Gastrocnemius medialis (tissue), 4 donors: ENCODE measurements around the gene RCN2. TPM values are rescaled to one million over a fixed set of nuclear protein-coding genes. Genes with fewer than 3 reads are reported as not detected.
A peak's percentile ranks its signal among the peaks of the same experiment; 100 is the strongest.

Experiments used
- ATAC-seq, 2 donors: fragments of 150-250 bp; one replicate each; pipeline ENCODE4 v1.9.1; 2016
- DNase-seq, 2 donors: peaks; one replicate each; pipeline ENCODE4 v3.0.0-alpha.2; 2019
- H3K27ac ChIP-seq, 4 donors: fragments of 200-600 bp; sonication (generic); 1 replicate in 1 of 4; 2 replicates in 3 of 4; pipeline ENCODE4 v1.5.1; 2016 to 2018; ENCODE audit warnings: mild to moderate bottlenecking in 2 of 4, moderate library complexity in 1 of 4
- H3K27me3 ChIP-seq, 3 donors: fragments of 200-600 bp; sonication (generic) in 2 of 3; 1 replicate in 1 of 3; 2 replicates in 2 of 3; pipeline versions ENCODE4 v1.5.1 to v1.6.0; 2016 to 2019; ENCODE audit warnings: mild to moderate bottlenecking in 1 of 3, moderate library complexity in 1 of 3
- H3K36me3 ChIP-seq, 2 donors: fragments of 200-600 bp; sonication (generic) in 1 of 2; one replicate each; pipeline ENCODE4 v1.5.1; 2017 to 2018
- H3K4me1 ChIP-seq, 2 donors: fragments of 200-600 bp; sonication (generic) in 1 of 2; one replicate each; pipeline ENCODE4 v1.5.1; 2016 to 2017; ENCODE audit warnings: mild to moderate bottlenecking in 2 of 2
- H3K4me3 ChIP-seq, 4 donors: fragments of 200-600 bp; sonication (generic) in 3 of 4; 1 replicate in 1 of 4; 2 replicates in 3 of 4; pipeline ENCODE4 v1.5.1; 2016 to 2019; ENCODE audit warnings: mild to moderate bottlenecking in 2 of 4
- H3K9me3 ChIP-seq, 3 donors: fragments of 200-600 bp; sonication (generic) in 2 of 3; 1 replicate in 1 of 3; 2 replicates in 2 of 3; pipeline ENCODE4 v1.5.1; 2016 to 2019
- POLR2A ChIP-seq, 2 donors: fragments of 450-650 bp; IDR thresholded peaks; one replicate each; pipeline ENCODE4 v1.6.1; 2017; ENCODE audit warnings: antibody characterized with exemption in 2 of 2, mild to moderate bottlenecking in 2 of 2, moderate library complexity in 2 of 2
- in situ Hi-C, 4 donors: fragments of 200-750 bp; cut with MboI; loops; one replicate each; pipeline versions ENCODE4 v1.15.0 to v1.8.0; 2017; ENCODE audit warnings: low sequenced_read_pairs in 4 of 4
- intact Hi-C: fragments of 100-400 bp; cut with DNase I; formaldehyde crosslinking; loops from one replicate; pipeline ENCODE4 v1.15.1; 2023; ENCODE audit warnings: low total_unique reads
- total RNA-seq, 4 donors: library from RNA; depleted of rRNA; stranded (reverse); fragments of >200 nt; gene quantifications; one replicate each; pipeline versions ENCODE4 v1.1.0 to v1.2.3, GENCODE V29; 2016
- TF ChIP-seq, protein P1 (sequence below), 5 experiments: fragments of 450-650 bp in 3 of 5; fragments of 200-600 bp in 2 of 5; sonication (generic) in 2 of 5; IDR thresholded peaks in 4 of 5; conservative IDR thresholded peaks in 1 of 5; 1 replicate in 4 of 5; 2 replicates in 1 of 5; pipeline ENCODE4 v1.5.1; 2016 to 2019; ENCODE audit warnings: antibody characterized with exemption in 5 of 5, mild to moderate bottlenecking in 3 of 5, moderate library complexity in 3 of 5

RCN2 gene
- total RNA-seq, 4 donors from 2014 or later = 23.2 to 32.2 (median 30.4) TPM

- in situ Hi-C loops (no loop called here), intact Hi-C loops (no loop called here)
- no peak for ATAC-seq
- H3K4me1 ChIP-seq = peaks cover 0 to 4% of the 10 kb centered on the region in 2 donors
- H3K27ac ChIP-seq = no peak overlapping the region
- DNase-seq = no peak
- no peaks in the 10 kb centered on the region for H3K9me3 ChIP-seq
- H3K4me3 ChIP-seq = peak overlapping the region in 1 of 4 donors; percentile 35
- no peaks in the 10 kb centered on the region for H3K36me3 ChIP-seq
- H3K27me3 ChIP-seq = no peaks in the 10 kb centered on the region
- no peak for TF ChIP-seq POLR2A (IDR thresholded peaks at IDR 0.05)
- TF ChIP-seq, protein P1, sequence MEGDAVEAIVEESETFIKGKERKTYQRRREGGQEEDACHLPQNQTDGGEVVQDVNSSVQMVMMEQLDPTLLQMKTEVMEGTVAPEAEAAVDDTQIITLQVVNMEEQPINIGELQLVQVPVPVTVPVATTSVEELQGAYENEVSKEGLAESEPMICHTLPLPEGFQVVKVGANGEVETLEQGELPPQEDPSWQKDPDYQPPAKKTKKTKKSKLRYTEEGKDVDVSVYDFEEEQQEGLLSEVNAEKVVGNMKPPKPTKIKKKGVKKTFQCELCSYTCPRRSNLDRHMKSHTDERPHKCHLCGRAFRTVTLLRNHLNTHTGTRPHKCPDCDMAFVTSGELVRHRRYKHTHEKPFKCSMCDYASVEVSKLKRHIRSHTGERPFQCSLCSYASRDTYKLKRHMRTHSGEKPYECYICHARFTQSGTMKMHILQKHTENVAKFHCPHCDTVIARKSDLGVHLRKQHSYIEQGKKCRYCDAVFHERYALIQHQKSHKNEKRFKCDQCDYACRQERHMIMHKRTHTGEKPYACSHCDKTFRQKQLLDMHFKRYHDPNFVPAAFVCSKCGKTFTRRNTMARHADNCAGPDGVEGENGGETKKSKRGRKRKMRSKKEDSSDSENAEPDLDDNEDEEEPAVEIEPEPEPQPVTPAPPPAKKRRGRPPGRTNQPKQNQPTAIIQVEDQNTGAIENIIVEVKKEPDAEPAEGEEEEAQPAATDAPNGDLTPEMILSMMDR (IDR thresholded peaks at IDR 0.05 in 4 of 5, conservative IDR thresholded peaks at IDR 0.05 in 1 of 5) = no peak
Observed at GRCh38 chr15:76996076-76996525, 64.6 kb downstream of the RCN2 start.

DNA sequence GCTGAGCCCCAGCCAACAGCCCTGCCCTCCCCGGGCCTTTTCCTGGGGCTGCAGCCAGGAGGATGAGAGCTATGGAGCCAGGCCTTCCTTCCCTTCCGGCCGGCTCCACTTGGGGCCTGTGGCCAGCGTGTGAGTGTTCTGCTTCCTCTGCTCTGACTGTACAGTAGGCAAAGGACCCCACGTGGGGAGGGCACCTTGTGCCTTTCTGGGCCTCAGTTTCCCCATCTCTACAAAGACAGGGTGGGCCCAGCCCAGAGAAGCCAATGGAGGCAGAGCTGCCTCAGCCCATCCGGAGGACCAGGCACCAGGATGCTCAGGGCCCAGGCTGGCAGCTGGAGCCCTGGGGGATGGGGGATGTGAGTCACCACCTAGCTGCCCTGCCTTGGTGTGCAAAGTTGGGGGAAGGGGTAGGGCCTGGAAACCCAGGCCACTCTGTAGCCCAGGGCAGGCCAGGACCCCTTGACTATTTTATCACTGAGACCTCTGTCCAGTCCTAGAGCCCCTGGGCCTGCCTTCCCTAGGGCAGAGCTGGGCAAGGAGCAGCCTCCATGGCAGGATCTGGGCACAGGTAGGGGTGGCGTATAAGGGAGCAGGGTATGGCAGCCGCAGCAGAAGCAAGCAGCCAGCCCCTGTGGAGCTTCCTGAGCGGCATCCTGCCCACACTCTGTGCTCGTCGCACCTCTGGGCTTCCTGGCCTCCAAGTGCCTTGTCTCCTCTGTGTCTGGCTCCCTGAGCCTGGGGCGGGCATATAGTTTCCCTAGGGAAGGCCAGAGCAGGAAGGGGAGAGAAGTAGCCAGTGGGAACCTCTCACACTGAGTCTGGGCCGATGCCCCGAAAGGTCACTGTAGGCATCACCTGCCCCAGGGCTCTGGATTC lies 65.2 kb downstream of the RCN2 start:
- Histone ChIP-seq H3K27ac (no peak overlapping the region), H3K36me3 (no peaks in the 10 kb centered on the region), H3K27me3 (no peaks in the 10 kb centered on the region), H3K4me3 (peak overlapping the region in 1 of 4 donors; percentile 35), H3K9me3 (no peaks in the 10 kb centered on the region), H3K4me1 (peaks cover 0 to 4% of the 10 kb centered on the region in 2 donors)
- TF ChIP-seq POLR2A (IDR thresholded peaks at IDR 0.05) = no peak
- TF ChIP-seq, protein P1 (IDR thresholded peaks at IDR 0.05 in 4 of 5, conservative IDR thresholded peaks at IDR 0.05 in 1 of 5) = no peak
- intact Hi-C loops (no loop called here), in situ Hi-C loops (no loop called here)
- ATAC-seq = no peak
- no peak for DNase-seq

GRCh38 chr15:76998663-76999285 lies 67.2 kb downstream of the RCN2 start:
- Histone ChIP-seq H3K4me1 (peaks cover 0 to 4% of the 10 kb centered on the region in 2 donors), H3K4me3 (no peak overlapping the region), H3K27ac (no peak overlapping the region), H3K36me3 (no peaks in the 10 kb centered on the region), H3K27me3 (no peaks in the 10 kb centered on the region), H3K9me3 (no peaks in the 10 kb centered on the region)
- DNase-seq (no peak), ATAC-seq (no peak)
- TF ChIP-seq, protein P1 (IDR thresholded peaks at IDR 0.05 in 4 of 5, conservative IDR thresholded peaks at IDR 0.05 in 1 of 5) = no peak
- TF ChIP-seq POLR2A (IDR thresholded peaks at IDR 0.05) = no peak
- intact Hi-C loops = no loop called here
- in situ Hi-C loops = no loop called here

GRCh38 chr15:76999996-77000395 lies 68.4 kb downstream of the RCN2 start:
- intact Hi-C loops (no loop called here), in situ Hi-C loops (no loop called here)
- TF ChIP-seq, protein P1 (IDR thresholded peaks at IDR 0.05 in 4 of 5, conservative IDR thresholded peaks at IDR 0.05 in 1 of 5) = no peak
- no peak for TF ChIP-seq POLR2A (IDR thresholded peaks at IDR 0.05)
- no peaks in the 10 kb centered on the region for H3K27me3 ChIP-seq
- ATAC-seq = no peak
- no peak overlapping the region for H3K27ac ChIP-seq
- H3K9me3 ChIP-seq = no peaks in the 10 kb centered on the region
- no peak overlapping the region for H3K4me3 ChIP-seq
- no peaks in the 10 kb centered on the region for H3K36me3 ChIP-seq
- no peak for DNase-seq
- H3K4me1 ChIP-seq = peaks cover 0 to 4% of the 10 kb centered on the region in 2 donors
